NCI-H345 treated with DMSO at 0.1 percent for 48 hours (cell line): Measurements from ENCODE around the gene KCNQ4.

Experiments
- DNase-seq: peaks from one replicate; lab custom pipeline; 2025; ENCODE audit not compliant: unreplicated experiment; lab: John Stamatoyannopoulos, UW

Gene KCNQ4

DNA sequence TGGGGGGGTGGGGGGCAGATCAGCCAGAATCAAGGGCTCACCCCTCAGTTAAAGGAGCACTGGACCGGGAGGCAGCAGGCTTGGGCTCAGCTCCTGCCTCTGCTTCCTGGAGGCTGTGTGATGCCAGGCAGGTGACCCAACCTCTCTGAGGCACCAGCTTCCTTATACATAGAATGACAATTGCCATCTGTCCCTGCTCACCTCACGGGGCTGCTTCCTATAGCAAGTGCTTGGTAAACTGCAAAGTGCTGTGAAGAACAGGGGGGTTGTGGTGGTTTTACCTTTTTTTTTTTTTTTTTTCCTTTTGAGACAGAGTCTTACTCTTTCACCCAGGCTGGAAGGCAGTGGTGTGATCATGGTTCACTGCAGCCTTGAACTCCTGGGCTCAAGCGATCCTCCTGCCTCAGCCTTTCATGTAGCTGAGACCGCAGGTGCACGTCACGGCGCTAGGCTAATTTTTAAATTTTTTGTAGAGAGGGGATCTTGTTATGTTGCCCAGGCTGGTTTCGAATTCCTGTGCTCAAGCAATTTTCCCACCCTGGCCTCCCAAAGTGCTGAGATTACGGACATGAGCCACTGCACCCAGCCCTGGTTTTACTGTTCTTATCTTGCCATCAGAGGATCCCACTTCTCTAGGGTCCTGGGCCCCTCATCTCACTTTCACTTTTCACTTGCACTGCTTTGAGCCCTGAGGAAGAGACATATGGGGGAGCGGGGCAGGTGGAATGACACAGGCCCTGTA, 11.6 kb downstream of the KCNQ4 start:
- DNase-seq, result no peak

DNA sequence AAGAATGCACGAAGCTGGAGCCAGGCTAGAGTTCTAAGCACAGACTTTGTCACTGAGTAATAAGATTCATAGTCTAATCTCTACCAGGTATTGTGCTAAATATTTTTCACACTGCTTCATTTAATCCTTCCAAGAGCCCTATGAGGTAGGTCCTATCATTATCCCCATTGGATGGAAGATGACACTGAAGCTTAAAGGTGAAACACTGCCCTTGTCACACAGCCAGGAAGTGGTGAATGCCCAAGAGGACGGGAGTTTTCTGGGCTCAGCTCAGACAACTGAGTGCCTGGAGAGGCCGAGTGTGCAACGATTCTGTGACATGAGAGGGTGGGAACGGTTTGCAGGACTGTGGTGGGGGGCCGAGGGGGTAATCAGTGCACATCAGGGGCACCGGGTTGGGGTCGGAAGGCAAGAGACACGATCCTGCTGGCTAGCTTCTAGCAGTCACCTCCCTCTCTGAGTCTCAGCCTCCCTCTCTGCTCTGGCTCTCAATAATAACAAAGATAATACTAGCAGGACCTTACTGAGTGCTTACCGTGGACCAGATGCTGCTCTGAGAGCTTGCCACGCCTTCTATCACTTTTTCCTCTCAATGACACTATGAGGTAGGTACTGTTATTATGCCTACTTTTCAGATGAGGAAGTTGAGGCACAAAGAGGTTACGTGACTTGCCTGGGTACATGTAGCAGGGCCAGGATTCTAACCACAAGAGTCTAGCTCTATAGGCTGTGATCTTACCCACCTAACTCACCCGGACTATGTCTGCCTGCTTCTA, 12.4 kb downstream of the KCNQ4 start:
- DNase-seq, result no peak

DNA sequence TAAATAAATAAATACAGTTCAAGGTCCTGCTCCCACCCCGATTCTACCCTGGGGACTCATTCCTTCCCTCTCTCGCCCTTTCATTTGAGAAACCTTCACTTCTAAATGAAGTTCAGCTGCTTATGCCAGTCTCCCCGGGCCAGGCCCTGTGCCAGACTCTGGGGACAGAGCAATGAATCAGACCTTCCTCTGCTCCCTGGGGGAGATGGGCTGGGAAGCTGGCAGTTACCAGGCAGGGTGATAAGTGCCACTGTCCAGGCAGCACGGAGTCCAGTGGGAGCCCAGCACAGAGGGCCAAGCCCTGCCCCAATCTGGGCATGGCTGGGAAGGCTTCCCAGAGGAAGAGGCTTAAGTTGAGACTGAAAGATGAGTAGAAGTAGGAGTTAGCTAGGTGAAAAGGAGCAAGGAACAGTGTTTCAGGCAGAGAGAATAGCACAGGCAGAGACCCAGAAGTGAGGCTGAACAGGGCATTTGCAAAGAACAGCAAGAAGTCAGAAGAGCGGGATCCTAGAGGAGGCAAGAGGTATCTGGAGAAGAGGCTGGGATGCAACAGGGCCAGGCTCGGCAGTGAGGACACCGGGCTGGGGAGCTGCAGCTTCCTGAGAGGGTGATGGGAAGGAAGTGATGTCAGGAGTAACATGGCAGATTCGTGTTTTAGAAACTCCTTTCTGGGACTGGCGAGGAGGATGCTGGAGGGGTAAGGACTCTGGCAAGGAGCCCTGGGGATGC, 13.5 kb downstream of the KCNQ4 start:
- DNase-seq, result no peak

DNA sequence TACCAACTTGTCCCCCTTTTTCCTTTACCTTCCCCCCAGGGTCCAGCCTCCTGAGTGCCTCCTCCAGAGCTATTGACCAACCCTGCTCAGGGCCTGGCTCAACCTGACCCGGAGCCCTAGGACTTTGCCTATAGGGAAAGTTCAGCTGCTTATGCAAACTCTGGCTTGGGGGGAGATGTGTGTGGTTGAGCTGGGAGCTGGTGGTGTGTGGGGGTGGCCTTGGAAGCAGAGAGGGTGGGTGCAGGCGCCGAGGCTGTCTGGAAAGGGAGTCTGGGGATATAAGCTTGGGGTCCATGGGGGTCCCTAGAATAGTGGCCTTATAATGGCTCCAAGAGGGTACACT, 14.1 kb downstream of the KCNQ4 start:
- DNase-seq, result no peak

DNA sequence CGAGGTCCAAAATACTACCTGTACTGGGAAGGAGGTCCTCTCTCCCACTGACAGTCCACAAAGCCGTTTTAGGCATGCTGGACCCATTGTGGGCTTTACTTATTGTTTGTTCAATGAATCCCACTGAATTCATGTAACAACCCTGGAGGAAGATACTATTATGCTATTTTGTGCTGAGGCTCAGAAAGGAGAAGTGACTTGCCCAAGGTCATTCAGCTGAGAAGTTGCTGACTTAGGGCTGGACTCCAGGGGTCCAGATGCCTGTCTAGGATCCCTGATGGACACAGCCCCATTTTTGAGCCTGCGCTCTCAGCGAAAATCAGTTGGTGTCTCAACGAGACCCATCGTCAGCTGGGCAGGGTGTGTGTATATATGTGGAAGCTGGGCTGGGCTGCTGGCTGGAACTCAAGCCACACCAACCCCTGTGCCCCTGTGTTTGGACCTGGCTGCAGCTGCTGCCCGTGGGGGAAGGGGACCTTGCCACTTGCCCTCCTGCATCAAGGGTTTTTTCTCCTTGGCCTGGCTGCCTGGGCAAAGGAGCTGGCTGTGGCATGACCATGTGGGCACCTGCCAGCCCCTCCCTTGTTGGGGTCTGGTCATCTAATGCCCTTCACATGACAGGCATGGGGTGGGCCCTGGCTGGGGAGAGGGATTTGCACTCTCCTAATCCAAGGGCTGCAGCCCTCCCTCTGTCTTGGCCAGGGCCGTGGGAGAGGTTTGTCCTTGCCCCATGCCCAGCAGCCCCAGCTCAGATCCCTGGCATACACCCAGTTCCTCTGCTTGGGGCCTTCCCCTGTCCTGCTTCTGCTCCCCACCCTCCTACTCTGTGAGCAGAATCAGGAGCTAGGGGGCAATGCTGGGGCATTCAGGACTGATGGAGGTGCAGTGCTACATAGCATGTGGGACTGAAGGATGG, 15.0 kb downstream of the KCNQ4 start:
- no peak for DNase-seq

DNA sequence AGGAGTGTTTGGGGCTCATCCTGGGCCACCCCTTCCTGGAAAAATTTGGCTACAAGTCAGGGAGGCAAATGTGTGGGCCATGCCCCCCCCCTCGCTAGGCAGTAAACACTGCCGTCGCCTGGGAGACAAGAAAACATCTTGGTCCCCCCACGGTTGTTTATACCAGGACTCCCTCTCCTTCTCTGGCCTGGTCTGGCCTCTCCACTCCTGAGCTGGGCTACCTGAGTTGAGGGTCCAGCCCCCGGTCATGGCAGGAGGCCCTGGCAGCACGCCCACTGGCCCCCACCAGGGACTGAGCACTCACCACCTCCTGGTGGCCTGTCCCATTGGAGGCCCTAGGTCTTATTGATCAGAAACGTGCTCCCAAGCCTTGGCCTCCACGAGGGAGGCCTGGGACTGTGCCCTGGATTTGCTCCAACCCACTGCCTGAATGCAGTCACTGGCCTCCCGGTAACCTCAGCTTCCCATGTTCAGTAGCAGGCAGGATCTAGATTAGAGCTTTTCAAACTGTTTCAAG, 15.8 kb downstream of the KCNQ4 start:
- DNase-seq, result no peak

DNA sequence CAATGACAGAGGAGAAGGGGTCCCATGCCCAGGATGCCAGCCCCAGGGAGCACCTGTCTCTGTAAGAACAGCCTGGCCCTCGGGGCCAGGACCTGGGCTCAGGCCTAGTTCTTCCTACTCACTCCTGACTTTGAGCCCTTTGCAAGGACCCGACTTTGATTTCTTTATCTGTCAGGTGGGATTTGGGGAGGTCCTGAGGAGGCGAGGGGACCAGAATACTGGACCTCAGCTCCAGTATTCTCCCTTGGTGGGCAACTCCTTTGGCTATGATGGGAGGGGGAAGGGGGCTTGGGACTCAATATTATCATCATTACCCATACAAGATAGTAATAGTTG, 18.1 kb downstream of the KCNQ4 start:
- no peak for DNase-seq

DNA sequence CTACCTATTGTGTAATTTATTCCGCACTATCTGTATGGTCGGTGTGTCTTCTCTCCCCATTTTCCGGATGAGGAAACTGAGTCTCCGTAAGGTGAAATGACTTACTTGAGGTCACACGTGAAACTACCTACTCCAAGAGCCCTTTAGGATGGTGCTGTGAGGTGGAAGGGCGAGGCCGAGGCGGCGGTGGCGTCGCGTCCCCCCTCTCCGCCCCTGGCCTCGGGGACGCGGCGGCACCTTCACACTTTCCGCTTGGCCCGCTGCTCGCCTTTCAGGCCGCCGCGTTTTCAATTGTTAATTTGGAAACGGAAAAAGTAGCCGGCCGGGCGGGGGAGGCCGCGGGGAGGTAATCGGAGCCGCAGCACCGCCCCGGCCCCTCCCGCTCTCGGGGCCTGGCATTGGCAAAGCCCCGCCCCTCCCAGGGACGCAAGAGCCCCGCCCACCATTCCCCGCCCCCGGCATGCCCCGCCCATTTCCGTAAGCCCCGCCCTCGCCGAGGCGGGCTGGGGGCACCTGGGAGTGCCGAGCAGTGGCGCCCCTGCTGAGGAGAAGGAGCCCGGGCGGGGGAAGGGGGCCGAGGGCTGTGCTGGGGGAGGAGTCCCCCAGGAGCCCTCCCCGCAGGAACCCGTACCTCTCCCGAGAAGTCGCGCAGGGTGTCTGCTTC, 18.6 kb downstream of the KCNQ4 start:
- DNase-seq, result peak; percentile 24

DNA sequence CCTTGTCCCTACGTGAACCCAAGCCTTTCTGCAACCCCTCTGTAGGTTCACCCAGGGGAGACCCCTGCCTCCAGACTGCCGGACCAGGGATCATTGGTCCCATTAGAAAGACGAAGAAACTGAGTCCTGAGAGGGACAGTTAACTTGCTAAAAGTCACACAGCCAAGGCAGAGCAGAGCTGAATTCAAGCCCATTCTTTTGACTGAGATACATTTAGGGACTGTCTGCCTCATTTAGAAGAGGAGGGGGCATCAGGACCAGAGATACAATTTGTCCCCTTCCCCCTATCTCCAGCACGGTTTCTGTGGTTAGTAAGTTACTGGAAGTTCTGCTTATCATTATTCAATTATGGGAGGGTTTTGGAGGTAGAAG, 19.1 kb downstream of the KCNQ4 start:
- DNase-seq, result no peak

DNA sequence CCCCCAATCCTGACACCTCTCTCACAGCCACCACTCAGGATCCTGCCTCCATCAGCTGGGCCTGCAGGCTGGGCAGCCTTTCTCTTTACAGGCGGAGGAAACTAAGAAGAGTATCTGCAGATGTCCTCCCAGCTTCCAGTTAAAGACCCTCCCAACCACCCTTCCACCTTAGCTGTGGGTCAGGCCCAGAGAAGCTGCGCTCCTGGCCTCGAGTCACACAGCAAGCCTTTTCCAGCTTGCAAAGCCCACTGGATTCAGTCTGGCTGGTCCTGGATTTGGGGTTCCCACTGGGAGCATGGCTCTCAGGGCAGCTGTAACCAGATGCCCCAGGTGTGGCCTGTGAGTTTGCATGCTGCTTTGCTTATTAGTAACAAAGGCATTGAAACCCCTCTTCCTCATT, 19.9 kb downstream of the KCNQ4 start:
- DNase-seq, result no peak

DNA sequence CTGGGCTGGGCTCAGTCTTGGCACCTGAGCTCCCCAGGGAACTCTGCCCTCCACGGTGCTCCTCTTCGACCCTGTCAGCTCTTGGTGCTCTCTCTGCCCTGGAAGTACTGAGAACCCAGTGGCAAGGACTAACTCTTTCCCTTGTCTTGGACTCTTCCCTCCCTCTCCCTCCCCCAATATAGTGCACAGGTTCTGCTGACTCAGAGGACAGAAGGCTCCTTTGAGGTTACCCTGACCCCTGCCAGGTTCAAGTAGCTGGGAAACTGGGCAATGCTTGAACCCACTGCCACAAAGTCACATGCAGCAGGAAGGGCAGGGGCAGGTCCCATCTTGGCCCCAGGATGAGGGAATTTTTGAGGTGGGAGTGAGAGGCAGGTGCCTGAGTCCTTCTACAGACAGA, 20.3 kb downstream of the KCNQ4 start:
- DNase-seq, result no peak

DNA sequence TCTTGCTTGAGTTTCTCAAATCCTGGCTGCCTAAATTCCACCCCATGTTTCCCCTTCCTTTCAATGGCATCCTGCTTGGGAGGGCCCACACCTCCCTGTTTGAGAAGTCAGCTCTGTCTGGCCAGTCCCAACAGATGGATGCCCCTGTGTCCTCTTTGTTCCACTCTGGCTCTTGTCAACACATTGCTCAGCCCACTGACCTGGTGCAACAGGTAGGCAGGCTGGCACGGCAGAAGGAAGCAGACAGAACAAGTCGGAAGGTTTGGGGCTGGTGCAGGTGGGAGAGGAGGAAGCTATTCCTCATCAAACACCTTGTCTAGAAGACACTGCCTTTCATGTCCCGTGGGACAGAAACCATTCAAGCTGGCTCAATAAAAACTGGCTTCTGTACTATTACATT, 22.7 kb downstream of the KCNQ4 start:
- DNase-seq, result no peak

DNA sequence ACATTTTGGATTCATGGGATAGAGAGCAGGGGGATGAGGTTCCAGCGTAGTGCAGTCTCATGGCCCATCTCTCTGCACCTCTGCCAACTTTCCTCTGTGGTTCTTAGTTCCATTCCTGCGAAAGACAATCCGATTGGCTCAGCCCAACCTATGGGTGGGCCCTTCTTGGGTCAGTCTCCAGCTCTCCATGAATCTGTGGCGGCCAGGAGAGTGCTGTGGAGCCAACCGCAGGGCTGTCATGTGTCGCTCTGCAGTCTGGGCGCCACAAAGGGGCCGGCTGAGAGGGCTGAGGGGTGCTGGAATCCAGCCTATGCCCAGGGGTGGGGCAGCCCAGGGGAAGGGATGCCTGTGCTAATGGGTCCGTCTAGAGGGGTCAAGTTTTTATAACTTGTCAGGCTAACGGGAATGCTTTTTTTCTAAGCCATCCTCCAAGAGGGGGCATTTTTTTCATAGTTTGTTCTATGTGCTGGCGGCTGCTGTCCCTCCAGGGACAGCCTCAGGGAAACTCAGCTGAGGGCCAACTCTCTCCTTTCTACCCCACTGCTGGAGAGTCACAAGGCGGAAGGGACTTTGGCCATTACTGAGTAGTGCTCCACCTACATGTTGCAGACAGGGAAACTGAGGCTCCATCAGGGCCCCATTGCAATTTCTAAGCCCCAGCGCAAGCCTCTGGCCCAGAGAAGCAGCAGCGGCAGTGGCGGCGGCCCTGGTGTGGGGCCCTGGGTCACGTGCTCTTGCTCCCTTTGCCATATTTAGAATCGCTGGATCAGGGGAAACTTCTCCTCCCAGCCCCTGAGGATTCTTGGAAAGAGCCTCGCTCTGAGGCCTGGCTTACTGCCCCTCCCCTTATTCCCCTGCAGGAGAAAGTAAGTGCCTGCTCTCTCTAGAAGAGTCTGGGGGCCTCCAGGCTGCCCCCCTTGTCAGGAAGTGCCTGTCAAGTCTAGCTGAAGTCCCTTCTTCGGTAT, 23.4 kb downstream of the KCNQ4 start:
- no peak for DNase-seq

DNA sequence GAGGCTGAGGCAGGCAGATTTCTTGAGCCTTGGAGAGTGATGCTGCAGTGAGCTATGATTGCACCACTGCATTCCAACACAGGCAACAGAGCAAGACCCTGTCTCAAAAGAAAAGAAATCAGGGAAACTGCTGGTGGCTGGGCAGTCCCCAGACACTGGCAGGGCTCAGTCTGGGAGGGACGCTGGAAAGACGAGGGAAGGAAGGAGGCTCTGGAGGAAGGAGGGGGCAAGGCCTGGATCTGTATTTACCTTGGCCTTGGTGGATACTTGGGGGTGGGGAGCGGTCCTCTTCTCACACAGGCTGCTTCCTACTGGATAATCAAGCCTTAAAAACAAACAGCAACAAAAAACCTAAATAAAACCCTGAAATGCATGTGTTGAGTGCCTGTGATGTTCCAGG, 24.4 kb downstream of the KCNQ4 start:
- DNase-seq, result no peak

DNA sequence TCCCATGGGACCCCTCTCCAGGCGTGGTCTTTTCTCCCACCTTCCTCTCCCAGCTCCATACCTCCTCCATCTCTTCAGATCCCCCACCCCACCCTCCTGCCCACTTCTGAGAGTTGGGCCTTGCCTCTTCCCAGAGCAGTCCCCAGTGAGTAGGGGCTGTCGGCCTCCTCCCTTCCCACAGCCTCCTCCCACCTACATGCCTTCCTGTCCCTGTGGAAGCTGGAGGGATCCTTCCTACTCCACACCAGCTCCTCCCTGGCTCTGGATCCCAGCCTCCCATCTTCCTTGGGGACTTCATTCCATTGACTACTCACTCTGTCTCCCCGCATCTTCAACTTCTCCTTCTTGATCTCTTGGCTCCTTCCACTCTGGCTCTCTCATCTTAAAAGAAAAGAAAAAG, 24.9 kb downstream of the KCNQ4 start:
- no peak for DNase-seq

DNA sequence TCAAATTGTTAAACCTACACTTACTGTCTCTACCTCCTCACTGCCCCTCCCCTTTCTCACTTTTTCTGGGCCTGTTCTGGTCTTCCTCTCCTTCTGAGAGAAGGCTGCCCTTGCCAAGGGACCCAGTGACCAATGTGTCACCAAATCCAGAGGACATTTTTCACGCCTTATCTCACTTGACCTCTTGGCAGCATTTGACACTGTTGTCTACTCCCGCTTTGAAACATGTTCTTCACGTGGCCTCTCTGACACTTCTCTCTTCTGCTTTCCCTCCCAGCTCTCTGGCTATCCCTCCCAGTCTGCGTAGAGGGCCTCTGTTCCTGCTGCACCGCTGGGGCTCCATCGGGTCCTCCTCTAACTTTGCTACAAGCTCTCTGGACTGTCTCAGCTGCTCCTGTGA, 25.3 kb downstream of the KCNQ4 start:
- no peak for DNase-seq

DNA sequence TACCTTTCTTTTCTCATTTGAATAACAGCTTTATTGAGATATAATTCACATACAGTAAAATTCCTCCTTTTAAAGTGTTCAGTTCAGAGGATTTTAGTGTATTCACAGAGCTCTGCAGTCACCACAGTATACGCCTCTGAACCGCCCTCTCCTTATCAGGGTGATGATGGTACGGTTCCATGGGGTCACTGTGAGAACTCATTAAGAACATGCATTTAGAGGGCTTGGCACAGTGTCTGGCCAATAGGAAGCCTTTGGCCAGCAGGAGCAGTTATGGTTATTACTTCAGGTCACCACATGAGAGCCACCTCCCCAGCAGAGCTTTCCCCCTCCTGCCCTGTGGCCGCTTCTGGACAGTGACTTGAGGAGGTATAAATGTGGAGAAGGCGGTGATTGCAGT, 27.3 kb downstream of the KCNQ4 start:
- DNase-seq, result no peak

DNA sequence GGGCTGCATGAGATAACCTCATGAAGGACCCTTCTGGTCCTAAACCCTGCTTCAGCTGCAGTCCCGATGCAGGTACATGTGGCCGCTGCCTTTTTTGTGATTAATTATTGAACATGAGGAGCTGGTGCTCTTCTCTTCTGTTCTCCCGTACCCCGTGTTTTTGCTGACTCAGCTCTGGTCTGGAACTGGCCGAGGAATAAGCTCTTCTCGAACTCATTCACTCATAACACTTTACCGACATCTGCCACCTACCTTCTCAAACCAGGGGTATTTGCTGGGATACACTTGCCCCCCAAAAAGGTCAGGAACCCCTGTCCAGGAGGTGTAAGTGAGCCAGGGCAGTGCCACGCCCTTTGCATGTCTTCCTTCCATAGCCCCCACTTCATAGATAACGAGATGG, 31.8 kb downstream of the KCNQ4 start:
- DNase-seq, result no peak

DNA sequence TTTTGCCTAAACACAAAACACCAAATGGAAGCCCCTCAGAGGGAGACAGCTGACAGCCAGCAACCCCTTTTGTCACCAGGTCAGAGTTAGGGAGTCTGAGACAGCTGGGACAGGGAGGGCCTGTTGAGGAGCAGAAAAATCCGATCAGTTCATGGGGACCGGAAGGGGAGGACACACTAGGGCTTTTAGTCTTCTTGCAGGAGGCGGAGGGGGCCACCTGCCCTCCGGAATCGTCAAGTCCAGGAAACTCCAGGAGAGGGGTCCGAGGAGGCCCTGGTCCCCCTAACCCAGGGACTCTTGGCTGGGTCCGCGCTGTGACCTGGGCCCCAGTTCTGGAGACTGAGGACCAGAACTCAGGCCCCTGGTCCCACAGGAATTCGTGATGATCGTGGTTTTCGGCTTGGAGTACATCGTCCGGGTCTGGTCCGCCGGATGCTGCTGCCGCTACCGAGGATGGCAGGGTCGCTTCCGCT, 34.2 kb downstream of the KCNQ4 start:
- DNase-seq, result no peak
